Hematopoietic multipotent progenitor cell treated with erythropoietin and hydrocortisone succinate and interleukin-3 and kit ligand, for 17 days (in vitro differentiated cells): ENCODE results near the gene BMP8A.
"Not testable (repeated sequence)": the region's sequence is repeated elsewhere in the genome, so short reads cannot be mapped to it uniquely, and the experiment has no call there.

Experiments
- DNase-seq: peaks from one replicate; pipeline ENCODE4 v3.0.0-alpha.2; 2015; ENCODE audit warnings: low spot score

The BMP8A gene

DNA sequence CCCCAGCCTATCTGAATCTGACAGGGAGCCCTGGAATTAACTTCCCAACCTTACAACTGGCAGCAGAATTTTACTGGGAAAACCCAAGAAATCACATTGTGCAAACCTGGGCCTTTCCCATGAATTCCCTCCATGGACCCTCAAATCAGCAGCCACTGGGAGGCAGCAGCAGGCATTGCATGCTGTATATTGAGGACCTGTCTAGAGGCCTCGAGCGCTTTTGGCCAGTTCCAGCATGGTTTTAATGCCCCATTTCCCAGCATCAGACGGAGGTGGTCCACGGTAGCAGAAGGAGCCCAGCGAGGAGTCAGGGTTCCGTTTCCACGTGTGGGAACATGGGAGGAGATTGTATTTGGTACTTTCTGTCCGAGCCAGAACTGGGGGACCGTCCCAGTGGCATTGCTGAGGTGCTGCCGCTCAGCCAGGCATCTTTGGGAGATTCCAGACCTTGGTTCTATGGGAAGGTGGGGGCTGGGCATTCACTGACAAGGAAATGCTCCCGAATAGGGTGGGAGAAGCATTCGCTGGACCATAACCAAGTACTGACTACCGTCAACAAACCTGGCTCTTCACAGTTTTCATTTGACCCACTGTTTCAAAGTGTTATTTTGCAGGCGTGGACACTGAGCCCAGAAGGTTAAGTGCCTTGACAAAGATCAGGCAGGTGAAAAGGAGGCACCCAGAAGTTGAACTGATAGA lies 15.9 kb downstream of the BMP8A start:
- DNase-seq: no peak

DNA sequence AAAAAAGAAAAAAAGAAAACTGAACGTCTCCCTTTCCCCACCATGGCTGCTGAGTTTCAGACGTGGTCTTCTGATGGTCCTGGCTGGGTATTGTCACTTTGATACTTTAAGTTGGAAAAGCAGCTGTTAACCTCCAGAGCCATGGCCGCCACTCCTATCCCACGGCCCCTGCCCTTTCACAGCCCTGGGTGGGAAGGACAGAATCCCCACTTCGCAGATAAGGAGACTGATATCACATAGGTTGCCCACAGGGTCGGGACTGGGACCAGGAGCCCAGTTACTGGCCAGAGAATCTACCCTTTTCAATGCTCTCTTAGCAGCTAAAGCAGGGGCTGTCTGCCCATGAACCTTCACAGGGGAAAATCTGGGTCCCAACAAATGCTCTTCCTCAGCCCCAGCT lies 16.8 kb downstream of the BMP8A start:
- DNase-seq: no peak

DNA sequence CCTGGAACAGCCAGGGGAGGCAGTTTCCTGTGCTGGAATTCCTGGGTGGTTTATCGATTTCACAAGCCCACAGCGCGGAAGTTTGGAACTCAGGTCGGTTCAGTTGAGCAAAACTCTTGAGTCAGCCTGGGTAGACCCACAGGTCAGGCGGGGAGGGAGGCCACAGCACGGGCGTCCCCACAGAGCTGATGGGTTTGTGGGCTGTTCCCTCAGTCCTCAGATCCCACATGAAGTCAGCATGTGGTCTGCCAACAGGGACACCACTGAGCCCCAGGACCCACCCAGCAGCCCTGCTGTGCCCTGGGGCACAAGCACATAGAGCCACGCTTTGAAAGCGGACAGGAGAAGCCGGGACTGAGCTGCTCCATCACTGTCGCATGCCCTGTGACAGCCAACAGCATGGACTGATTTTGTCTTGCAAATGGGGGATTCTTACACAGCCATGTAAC lies 17.4 kb downstream of the BMP8A start:
- DNase-seq: no peak

DNA sequence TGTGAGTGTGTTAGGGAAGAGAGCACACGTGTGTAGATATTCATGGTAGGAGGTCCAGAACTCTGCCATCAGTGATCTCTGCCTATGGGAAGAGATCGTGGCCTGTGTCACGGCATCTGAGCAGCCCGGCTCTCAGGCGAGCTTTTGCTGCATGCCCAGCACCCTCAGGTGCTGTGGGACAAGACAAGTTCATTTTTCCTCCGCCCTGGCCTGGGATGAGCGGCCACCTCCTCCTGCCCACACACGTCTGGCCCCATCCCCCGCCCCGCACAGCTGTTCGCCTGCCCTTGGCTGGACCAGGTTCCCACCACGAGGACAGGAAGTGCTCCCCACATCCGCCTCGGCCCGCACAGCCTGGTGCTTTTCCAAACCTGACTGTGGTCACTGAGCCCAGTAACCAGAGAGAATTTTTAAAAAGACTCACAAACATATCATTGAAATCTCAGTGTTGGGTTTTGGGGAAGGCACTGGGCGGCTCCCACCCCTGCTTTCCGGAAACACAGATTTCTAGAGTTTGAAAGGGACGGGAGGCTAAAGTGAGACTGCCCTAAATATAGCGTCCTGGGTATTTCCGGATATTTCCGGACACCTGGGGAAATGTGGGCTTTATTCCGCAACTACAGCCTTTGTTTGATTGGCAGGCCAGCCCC lies 18.0 kb downstream of the BMP8A start:
- no peak for DNase-seq

DNA sequence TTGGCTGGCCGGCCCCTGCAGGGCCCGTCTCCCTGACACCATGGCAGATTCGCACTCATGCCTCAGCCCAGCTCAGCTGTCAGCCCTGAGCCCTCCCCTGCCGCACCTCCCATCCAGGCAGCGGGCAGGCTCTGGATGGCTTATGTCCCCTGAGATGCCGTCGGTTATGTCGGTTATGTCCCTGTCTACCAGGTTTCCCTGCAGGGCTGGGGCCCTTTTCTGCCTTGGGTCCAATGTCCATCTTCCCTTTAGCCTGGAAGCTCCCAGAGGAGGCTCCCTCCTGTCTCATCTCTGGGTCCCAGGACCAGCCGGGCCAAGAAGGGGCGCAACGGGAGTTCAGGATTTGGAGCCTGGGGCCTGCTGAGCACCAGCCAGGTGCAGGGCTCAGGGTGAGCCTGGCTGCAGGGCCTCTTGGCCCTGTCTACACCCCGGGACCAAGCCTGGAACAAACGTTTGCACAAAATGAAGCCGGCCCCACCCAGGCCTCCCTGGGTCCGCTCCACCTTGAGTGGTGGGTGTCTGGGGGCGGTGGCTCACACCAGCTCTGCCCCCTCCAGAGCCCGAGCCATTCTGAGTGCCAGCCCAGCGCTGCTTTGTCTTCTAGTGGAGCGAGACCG lies 19.2 kb downstream of the BMP8A start:
- not testable (repeated sequence) for DNase-seq

DNA sequence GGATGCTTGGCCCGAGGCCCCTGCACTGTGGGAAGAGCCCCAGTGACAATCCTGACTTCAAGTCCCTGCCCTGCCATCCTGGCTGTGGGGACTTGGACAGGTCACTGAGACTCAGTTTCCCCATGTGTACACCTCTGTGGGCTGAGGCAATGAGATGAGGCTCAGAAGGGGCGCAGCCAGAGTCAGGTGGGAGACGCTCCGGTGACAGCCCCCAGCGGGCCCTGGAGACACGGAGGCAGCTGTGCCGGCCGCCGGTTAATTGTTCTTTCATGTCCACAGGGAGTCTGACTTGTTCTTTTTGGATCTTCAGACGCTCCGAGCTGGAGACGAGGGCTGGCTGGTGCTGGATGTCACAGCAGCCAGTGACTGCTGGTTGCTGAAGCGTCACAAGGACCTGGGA lies 20.0 kb downstream of the BMP8A start:
- DNase-seq: not testable (repeated sequence)

DNA sequence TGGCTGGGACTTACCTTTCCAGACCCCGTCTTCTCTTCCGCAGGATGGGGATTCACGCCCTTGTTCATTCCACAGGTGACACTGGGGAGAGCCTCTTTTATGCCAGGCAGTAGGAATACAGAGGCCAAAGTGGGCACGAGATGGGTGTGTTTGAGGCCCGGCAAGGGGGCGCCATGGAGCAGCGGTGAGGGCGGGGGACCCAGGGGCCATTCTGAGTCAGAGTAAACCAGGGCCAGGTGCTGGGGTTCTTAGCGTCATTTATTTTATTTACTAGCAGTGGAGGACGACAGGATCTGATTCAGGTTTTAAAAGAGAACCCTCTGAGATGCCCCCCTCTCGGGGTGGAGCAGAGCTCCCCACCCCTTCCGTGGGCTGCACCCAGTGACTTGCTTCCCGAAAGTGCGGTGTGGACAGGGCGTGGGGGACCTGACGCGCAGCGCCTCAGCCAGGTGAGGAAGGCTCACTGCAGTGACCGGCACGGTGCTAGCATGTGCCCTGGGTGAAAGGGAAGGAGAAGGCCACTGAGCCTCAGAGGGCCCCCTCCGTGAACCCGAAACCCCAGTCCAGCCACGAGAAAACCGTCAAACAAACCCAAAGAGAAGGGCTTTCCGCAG lies 20.9 kb downstream of the BMP8A start:
- DNase-seq: not testable (repeated sequence)

DNA sequence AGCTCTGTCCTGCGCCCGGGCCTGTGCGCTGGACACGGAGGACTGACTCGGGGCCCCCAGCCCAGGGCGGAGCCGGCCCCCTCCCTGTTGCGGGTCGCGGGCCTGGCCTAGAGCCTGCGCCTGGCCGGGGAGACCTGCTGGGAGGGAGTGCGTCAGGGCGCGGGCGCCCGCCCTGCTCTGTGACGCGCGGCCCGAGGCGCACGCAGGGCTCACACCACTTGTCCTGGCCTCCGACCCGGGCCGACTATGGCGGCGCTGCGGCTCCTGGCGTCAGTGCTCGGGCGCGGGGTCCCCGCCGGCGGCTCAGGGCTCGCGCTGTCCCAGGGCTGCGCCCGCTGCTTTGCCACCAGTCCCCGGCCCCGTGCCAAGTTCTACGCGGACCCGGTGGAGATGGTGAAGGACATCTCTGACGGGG lies 23.3 kb downstream of the BMP8A start:
- not testable (repeated sequence) for DNase-seq

DNA sequence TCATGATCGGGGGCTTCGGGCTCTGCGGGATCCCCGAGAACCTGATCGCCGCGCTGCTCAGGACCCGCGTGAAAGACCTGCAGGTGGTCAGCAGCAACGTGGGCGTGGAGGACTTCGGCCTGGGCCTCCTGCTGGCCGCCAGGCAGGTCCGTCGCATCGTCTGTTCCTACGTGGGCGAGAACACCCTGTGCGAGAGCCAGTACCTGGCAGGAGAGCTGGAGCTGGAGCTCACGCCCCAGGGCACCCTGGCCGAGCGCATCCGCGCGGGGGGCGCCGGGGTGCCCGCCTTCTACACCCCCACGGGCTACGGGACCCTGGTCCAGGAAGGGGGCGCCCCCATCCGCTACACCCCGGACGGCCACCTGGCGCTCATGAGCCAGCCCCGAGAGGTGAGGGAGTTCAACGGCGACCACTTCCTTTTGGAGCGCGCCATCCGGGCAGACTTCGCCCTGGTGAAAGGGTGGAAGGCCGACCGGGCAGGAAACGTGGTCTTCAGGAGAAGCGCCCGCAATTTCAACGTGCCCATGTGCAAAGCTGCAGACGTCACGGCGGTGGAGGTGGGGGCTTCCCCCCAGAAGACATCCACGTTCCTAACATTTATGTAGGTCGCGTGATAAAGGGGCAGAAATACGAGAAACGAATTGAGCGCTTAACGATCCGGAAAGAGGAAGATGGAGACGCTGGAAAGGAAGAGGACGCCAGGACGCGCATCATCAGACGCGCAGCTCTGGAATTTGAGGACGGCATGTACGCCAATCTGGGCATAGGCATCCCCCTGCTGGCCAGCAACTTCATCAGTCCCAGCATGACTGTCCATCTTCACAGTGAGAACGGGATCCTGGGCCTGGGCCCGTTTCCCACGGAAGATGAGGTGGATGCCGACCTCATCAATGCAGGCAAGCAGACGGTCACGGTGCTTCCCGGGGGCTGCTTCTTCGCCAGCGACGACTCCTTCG lies 24.0 kb downstream of the BMP8A start:
- not testable (repeated sequence) for DNase-seq

DNA sequence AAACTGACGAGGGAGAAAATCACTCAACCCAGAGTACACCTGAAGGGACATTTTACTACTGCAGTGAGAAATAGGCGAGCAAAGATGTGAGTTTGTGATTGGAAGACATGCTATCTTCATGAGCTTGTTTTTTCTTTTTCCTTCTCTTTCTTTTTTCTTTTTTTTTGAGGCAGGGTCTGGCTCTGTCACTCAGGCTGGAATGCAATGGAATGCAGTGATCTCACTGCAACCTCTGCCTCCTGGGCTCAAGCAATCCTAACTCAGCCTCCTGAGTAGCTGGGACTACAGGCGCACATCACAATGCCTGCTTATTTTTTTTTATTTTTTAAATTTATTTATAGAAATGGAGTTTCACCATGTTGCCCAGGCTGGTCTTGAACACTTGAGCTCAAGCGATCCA lies 25.4 kb downstream of the BMP8A start:
- DNase-seq: not testable (repeated sequence)

DNA sequence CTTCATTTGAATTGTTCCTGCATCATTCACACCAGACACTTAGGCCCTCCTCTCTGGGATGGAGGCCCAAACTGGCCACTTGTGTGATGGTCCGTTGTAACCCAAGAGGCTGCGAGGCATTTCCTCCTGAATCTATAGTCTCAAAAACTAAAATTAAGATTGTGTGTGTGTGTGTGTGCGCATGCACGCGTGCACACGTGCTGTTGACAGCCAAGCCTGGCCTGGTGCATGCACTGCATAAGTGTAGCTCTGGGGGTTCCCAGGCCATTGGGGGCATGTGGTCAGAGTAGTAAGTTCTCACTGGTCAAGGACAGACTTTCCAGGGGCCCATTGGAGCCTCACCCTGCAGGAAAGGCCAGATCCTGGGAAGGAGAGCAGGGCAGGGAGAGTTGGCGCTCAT lies 26.5 kb downstream of the BMP8A start:
- DNase-seq: not testable (repeated sequence)

DNA sequence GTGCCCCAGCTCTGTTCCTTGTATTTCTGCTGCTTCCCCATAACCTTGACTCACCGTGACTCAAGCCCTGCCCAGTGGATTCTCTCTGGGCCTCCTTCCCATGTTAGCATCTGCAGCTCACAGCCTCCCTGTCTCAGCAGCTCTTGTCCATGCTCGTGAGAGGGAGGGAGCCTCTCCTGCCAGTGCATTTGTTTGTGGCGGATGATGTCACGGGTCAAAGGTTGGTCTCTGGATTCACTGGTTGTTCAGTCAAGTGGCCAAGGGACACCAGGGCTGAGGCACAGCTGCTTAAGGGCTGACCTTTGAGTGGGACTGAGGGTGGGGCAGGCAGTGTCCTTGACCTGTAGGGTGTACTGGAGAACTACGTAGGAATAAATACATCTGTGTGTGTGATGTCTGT lies 27.9 kb downstream of the BMP8A start:
- DNase-seq: not testable (repeated sequence)

DNA sequence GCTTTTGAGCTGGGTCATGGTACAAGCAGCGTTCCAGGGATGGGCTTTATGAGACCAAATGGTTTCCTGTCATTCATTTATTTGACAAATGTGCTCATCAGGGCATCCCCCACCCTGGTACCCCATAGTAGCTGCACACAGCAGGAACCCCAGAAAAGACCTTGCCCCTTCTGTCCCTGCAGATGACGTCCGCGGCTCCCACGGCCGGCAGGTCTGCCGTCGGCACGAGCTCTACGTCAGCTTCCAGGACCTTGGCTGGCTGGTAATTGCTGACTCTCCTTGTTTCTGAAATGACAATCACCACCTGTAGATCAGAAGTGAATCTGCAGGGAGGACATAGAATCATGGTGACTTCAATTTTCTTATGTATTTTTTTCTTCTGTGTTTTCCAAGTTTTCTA lies 30.8 kb downstream of the BMP8A start:
- not testable (repeated sequence) for DNase-seq

DNA sequence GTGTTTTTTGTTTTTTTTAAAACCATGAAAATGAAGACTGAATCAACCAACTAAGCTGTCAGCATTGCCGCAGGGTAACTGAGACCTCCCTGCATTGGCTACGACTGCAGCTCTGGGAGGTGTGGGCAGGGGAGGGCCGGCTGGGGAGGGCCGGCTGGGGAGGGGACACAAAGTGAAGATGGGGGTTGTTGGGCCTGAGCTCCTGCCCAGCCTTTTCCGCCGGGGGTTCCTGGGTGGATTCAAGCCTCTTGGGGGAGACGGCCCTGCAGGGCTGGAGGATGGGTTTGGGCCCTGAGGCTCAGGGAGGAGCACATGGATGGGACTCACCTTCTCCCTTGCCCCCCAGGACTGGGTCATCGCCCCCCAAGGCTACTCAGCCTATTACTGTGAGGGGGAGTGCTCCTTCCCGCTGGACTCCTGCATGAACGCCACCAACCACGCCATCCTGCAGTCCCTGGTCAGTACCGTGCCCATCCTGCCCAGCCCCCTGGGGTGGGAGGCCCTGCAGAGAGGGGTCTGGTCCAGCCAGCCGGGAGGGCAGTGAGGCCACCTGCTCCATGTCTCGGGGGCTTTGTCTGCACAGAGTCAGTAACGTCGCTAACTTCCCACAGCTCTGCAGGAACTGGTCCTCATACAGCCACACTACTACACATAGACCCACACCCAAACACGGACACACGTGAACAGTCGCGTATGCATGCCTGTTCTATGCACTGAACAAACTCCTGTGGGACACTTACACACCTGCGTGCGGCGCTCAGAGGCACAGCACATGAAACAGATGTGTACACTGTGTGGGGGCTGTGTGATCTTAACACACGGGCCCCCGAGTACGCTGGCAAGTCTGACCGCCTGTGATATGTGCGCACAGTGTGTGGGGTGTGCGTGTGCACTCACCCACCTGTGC lies 31.5 kb downstream of the BMP8A start:
- no peak for DNase-seq

DNA sequence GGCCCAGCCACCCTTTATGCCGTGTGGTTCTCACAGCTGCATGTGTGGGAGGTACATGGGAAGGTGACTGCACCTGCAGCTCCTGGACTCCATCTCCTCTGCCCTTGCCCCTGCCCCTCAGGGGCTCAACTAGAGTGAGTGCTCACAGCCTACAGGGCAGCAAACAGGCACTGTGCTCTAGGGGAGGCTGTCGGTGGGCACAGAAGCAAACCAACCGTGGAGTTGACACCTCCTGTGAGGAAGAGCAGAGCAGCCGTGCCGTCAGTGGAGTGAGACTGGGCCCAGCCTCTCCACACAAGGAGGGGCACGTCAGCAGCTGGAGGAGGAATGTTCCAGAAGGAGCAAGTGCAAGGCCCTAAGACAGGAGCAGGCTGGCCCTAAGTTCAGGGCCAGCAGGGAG lies 32.7 kb downstream of the BMP8A start:
- DNase-seq: no peak

DNA sequence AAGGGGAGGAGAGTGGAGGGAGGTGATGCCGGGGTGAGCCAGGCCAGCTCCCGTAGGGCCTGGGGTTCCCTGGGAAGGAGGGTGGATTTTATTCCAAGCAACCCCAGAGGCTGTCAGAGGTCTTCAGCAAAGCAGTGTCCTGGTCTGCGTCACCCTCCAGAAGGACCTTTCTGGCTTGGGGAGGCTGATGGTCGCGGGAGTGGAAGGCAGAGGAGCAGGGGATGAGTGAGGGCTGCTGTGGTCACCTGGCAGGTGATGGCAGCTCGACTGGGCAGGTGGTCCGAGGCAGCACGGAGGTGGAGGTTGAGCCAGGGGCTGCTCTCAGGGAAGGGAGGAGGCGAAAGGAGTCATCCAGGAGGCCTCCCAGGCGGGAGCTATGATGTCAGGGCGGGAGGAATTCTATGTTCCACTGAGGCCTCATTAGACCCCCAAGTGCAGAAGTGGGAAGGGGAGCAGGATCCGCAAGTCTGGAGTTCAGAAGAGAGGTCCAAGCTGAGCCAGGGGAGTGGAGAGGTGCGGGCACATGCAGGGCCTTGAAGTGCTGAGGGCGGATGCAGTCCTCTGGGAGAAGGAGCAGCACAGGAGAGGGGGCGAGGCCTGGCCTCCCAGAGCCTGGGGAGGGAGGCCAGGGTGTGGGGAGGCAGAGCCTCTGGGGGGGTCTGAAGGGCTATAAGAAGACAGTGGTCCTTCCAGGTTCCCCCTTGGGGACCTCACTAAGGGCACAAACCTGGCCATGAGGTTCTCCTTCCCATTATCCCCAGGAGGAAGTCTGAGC lies 33.3 kb downstream of the BMP8A start:
- no peak for DNase-seq

DNA sequence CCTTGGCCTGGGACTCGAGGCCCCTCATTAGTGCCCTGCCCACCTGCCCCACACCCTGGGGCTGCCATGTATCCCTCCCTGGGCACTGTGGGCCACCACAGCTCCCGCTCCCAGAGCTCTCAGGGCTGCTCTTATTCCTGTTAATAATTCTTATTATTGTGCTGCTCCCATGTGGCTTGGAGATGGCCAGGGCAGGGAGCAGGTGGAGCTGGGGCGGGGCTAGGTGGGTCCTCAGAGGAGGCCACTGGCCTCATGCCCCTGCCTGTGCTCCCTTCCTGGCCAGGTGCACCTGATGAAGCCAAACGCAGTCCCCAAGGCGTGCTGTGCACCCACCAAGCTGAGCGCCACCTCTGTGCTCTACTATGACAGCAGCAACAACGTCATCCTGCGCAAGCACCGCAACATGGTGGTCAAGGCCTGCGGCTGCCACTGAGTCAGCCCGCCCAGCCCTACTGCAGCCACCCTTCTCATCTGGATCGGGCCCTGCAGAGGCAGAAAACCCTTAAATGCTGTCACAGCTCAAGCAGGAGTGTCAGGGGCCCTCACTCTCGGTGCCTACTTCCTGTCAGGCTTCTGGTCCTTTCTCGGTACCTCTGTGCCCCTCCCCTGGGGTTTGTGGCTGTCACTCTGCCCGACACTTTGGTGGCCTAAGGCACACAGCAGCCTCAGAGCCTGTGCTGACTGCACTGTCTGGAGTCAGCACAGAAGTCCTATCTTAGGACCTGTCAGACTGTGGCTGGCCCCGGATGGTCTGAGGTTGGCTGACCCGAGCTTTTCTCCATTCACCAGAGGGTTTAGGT lies 34.1 kb downstream of the BMP8A start:
- DNase-seq: no peak

DNA sequence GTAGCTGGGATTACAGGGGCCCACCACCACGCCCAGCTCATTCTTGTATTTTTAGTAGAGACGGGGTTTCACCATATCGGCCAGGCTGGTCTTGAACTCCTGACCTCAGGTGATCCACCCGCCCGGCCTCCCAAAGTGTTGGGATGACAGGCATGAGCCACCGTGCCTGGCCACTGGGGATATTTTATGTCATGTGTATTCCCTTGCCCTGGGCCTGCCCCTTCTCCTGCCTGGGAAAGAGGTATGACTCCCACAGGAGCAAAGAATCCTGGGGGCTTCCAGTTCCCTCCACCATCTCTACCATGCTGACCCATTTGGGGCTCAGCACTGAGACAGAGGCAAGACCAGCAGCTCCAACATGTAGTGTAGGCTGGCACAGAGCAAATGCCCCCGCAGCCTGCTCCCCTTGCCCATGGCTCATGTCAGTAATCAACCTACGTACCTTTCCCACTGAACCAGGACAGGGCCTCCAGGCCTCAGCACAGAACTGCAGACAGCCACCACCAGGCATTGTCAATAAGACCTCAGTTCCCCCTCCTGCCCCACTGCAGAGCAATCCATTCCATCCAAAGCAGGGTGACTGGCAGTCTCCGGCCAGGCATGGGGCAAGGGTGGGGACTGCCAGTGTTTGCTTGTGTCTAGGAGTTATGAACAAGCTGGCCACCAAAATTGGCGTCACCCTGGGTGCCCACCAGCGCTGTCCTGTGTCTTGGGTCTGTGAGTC lies 35.2 kb downstream of the BMP8A start:
- no peak for DNase-seq
